Fibroblast of gingiva (primary cell): ENCODE results near the gene TMIGD1.

Experiments used
- DNase-seq: peaks from one replicate; pipeline ENCODE4 v3.0.0-alpha.2; 2011; ENCODE audit warnings: low read depth

Gene TMIGD1

DNA sequence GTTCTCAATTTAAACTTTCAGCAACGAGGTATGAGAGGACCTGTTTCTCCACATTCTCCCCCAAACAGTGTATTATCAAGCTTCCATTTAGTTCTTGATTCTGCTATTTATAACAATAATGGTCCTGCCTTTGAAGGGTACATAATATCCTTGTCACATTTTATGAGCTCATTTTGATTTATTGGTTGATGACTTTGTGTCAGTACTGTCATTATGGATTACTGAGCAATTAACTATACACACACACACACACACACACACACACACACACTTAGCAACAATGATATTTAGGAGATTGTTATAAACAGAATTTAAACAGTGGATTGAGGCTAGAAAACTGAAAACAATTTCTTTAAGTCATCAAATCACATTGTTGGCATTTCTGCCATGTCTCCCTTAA, 7.0 kb downstream of the TMIGD1 start:
- DNase-seq, result no peak

- no peak for DNase-seq
These were observed 9.1 kb downstream of the TMIGD1 start for GRCh38 chr17:30324723-30325122.

- peak; percentile 10 for DNase-seq
These were observed 9.9 kb downstream of the TMIGD1 start for GRCh38 chr17:30323895-30324319.

- DNase-seq, result no peak
These were observed 10.5 kb downstream of the TMIGD1 start for GRCh38 chr17:30323262-30323894.

- DNase-seq, result no peak
These were observed 12.5 kb downstream of the TMIGD1 start for GRCh38 chr17:30321314-30321713.

DNA sequence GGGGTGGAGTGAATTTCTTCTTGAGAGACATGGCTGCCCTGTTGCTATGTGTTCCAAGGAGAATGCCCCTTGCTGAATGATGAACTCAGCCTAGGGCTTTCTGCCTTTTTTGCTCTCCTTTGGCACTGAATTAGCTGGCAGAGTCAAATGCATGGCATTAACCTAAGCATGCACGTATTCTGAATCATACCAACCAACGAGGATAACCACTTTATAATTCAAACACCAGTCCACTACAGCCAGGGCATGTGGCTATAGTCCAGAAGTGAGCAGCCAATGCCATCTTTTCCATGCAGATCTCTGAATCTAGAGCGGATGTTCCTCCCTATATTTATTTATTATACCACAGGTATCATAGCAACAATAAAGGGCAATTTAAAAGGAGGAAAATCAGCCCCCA, 15.7 kb downstream of the TMIGD1 start:
- DNase-seq, result peak; percentile 21

DNA sequence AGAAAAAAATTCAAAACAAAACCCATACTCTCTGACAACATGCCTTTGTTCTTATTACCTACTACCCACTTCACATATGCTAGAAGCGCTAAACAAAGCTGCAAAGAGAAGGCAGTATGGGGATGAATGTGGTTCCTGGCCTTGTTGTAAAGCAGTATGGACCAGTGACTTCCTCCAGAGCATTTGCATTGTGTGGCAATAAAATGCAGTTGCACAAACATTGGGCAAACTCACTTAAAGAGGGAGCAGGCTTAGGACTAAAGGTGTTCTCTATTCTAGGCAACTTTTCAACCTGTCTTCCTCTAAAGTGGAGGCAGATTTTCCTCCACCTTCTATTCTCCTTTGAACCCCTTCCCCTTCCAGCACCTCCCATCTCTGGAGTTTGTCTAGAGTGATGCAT, 17.1 kb downstream of the TMIGD1 start:
- DNase-seq, result no peak

- DNase-seq, result no peak
These were observed 18.8 kb downstream of the TMIGD1 start for GRCh38 chr17:30315106-30315505.

- DNase-seq, result no peak
These were observed 19.4 kb downstream of the TMIGD1 start for GRCh38 chr17:30314474-30314873.

- DNase-seq, result no peak
These were observed 21.6 kb downstream of the TMIGD1 start for GRCh38 chr17:30312226-30312625.

GRCh38 chr17:30310562-30310961, 23.3 kb downstream of the TMIGD1 start:
- DNase-seq, result no peak

GRCh38 chr17:30309591-30309990, 24.3 kb downstream of the TMIGD1 start:
- DNase-seq, result no peak

DNA sequence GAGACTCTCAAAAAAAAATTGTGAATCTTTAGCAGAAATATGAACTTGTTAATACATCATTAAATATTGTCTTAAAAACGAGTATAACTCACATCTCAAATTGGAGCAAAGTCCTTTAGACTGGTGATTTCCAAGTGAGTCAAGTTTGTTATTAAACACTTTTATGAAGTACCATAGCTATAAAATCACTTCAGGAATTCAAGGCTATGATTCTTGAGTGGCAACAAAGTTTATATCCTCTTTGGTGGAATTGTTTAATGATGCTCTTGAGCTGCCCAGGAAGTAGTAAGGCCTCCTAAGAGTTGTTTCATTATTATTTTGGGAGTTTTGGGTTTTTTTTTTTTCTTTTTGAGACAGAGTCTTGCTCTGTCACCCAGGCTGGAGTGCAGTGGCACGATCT, 25.5 kb downstream of the TMIGD1 start:
- DNase-seq, result no peak

- no peak for DNase-seq
These were observed 29.1 kb downstream of the TMIGD1 start for GRCh38 chr17:30304778-30305177.

DNA sequence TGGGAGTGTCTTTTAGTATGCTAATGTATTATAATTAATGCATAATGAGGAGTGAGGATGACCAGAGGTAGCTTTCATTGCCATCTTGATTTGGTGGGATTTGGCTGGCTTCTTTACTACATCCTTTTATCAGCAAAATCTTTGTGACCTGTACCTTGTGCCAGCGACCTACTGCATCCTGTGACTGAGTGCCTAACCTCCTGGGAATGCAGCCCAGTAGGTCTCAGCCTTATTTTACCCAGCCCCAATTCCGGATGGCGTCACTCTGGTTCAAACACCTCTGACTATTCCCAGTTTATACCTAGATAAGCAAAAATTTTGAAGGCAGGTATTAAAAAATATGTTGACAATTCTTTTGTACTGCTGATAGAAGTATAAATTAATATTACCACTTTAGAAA, 31.6 kb downstream of the TMIGD1 start:
- no peak for DNase-seq

- DNase-seq, result no peak
These were observed 33.0 kb downstream of the TMIGD1 start for GRCh38 chr17:30300818-30301217.

GRCh38 chr17:30299000-30299399, 34.9 kb downstream of the TMIGD1 start:
- no peak for DNase-seq

- DNase-seq, result no peak
These were observed 36.1 kb downstream of the TMIGD1 start for GRCh38 chr17:30297715-30298114.

- DNase-seq, result no peak
These were observed 37.3 kb downstream of the TMIGD1 start for GRCh38 chr17:30296499-30297080.

GRCh38 chr17:30292286-30292858, 41.5 kb downstream of the TMIGD1 start:
- DNase-seq, result peak; percentile 54

DNA sequence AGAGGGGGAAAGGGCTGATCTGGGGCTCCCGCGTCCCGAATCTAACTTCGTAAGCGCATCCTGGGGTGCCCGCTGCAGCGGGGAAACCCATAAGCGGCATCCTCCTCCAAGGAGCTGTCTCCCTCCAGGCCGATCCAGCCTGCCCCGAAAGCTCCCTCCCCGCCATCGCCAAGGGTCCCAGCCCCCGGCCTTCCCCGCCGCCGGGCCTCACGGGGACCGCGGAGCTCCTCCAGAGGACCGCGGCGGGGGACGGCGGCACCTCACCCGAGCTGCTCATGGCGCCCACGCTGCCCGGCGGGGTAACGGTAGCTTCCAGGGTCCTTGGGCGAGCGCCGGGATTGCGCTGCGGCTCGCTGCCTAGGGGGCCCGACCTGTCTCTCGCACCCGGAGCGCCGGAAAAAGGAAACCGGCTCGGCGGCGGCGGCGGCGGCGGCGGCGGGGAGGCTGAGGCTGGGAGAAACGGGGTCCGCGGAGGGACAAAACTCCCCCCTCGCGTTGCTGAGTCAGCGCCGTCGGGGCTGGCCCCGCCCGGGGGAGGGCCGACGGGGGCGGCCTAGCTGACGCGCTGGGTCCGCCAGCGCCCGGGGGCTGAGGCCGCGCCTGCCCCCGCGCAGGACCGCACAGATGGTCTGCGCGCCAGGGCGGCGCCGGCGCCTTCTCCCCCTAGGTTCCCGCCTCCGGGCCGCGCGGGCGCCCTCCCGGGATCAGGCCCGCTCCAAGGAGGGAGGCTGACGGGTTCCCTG, 42.1 kb downstream of the TMIGD1 start, which contains the start of gene BLMH:
BLMH (minus strand) TSS at position 402 of the 743 bp plus-strand sequence; CDS start at position 277, 125 bp downstream.
- peak; percentile 83 for DNase-seq

DNA sequence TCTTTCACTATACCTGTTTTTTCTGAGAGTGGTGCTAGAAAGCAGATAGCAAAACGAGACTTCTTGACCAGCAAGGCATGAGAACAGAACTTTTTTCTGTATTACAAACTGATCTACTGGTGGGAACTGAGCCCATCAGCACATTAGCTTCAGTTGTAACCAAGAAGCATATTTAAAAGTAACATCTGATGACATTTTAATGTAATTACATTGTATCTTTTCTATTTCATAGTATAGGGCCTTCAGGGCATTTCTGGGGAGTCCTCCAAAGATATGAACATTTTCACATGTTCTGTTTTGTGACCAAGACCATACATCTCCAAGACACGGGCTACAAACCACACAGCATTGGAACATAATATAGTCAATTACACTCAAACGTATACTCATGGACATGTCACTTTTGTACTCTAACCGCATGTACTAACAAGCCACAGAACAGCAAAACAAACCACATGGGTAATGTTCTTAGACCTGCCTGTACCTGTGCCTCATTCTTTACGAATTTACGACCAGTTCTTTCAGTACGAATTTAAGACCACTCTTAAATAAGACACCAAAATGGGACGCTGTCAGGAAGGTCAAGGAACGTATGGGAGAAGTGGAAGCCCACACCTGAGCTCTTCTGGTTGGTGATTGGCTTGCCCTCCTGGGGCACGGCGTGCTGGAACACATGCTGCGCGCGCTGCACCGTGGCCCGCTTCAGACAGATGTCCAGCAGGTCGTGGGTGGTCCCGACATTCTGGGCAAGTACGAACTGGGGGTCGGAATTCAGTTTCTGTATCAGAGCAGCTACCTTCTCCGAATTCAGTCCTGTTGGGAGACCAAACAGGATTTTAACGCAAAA, 42.9 kb downstream of the TMIGD1 start:
- DNase-seq, result peak; percentile 6
